Sciatic nerve (tissue), 2 donors: ENCODE results near the gene SERPINB8. TPM values are rescaled to one million over a fixed set of nuclear protein-coding genes. Genes with fewer than 3 reads are reported as not detected.
"Not testable (repeated sequence)": the region's sequence is repeated elsewhere in the genome, so short reads cannot be mapped to it uniquely, and the experiment has no call there.

Experiments
- ATAC-seq: fragments of 200-7000 bp; cut with Tn5 transposase; one replicate; pipeline ENCODE4 v1.9.1; 2020; ENCODE audit warnings: mild to moderate bottlenecking, moderate library complexity
- DNase-seq: peaks from one replicate; pipeline ENCODE4 v3.0.0-alpha.2; 2020; ENCODE audit warnings: low spot score
- intact Hi-C: fragments of 100-400 bp; cut with DNase I; formaldehyde crosslinking; loops from one replicate; pipeline ENCODE4 v1.14.2; 2022
- total RNA-seq: library from RNA; stranded (reverse); fragmentation: NEBNext Ultra II Directional; extraction: Animal tissue kit (Norgen Biotek cat#: 25700); gene quantifications from one replicate; pipeline ENCODE4 v1.2.1, GENCODE V29; 2021
- donor health status: DM: no; HTN: no; CAD: no.
- donor health status: DM: no; HTN: no; CAD: no.

The SERPINB8 gene
- total RNA-seq = 16.5 TPM

- DNase-seq (peak; percentile 95), ATAC-seq (peak; percentile 98)
- intact Hi-C loops = no loop called here
Measured at GRCh38 chr18:63969942-63970808, at the start of gene SERPINB8. SERPINB8 (plus strand) TSS chr18:63970081; CDS start chr18:63978309, 8,228 bp downstream.

- DNase-seq (no peak), ATAC-seq (no peak)
- intact Hi-C loops = no loop called here
Measured at GRCh38 chr18:63922049-63922448, 47.8 kb upstream of the SERPINB8 start.

GRCh38 chr18:63924551-63924950 lies 45.3 kb upstream of the SERPINB8 start:
- DNase-seq = no peak
- no peak for ATAC-seq
- intact Hi-C loops = no loop called here

- DNase-seq = no peak
- intact Hi-C loops = no loop called here
- no peak for ATAC-seq
Measured at GRCh38 chr18:63928331-63928730, 41.5 kb upstream of the SERPINB8 start.

- DNase-seq, intact Hi-C loops, ATAC-seq: not testable (repeated sequence)
Measured at GRCh38 chr18:63929369-63929768, 40.5 kb upstream of the SERPINB8 start.

- ATAC-seq (no peak), DNase-seq (no peak)
- intact Hi-C loops = no loop called here
Measured at GRCh38 chr18:63930773-63931354, 39.0 kb upstream of the SERPINB8 start.

- peak; percentile 96 for ATAC-seq
- intact Hi-C loops = no loop called here
- DNase-seq = peak; percentile 88
Measured at GRCh38 chr18:63936156-63936931, 33.5 kb upstream of the SERPINB8 start.

- ATAC-seq (no peak), DNase-seq (no peak)
- intact Hi-C loops = no loop called here
Measured at GRCh38 chr18:63936932-63937393, 32.9 kb upstream of the SERPINB8 start.

- DNase-seq (no peak), ATAC-seq (no peak)
- intact Hi-C loops = no loop called here
Measured at GRCh38 chr18:63940008-63940407, 29.9 kb upstream of the SERPINB8 start.

GRCh38 chr18:63940543-63941050 lies 29.3 kb upstream of the SERPINB8 start:
- ATAC-seq, intact Hi-C loops, DNase-seq: not testable (repeated sequence)

GRCh38 chr18:63947051-63947790 lies 22.7 kb upstream of the SERPINB8 start:
- ATAC-seq = no peak
- intact Hi-C loops = no loop called here

GRCh38 chr18:63949068-63949737 lies 20.7 kb upstream of the SERPINB8 start, which contains the start of gene HMSD:
HMSD (plus strand) TSS chr18:63949301; CDS start chr18:63953456, 4,155 bp downstream.
- intact Hi-C loops = no loop called here
- peak; percentile 74 for DNase-seq
- ATAC-seq = peak; percentile 88

More at GRCh38 chr18:63947051-63947790, 22.7 kb upstream of the SERPINB8 start:
- no peak for DNase-seq

- DNase-seq = no peak
Measured at GRCh38 chr18:63951302-63951705, 18.6 kb upstream of the SERPINB8 start.

GRCh38 chr18:63953811-63954210 lies 16.1 kb upstream of the SERPINB8 start:
- intact Hi-C loops = no loop called here
- no peak for DNase-seq
- no peak for ATAC-seq

More at GRCh38 chr18:63951302-63951705, 18.6 kb upstream of the SERPINB8 start:
- intact Hi-C loops = no loop called here
- no peak for ATAC-seq

- intact Hi-C loops = no loop called here
- no peak for ATAC-seq
- no peak for DNase-seq
Measured at GRCh38 chr18:63956755-63957154, 13.1 kb upstream of the SERPINB8 start.

- intact Hi-C loops = no loop called here
- ATAC-seq = no peak
- no peak for DNase-seq
Measured at GRCh38 chr18:63960891-63961290, 9.0 kb upstream of the SERPINB8 start.

- intact Hi-C loops = no loop called here
- no peak for DNase-seq
- no peak for ATAC-seq
Measured at GRCh38 chr18:63961435-63961980, 8.4 kb upstream of the SERPINB8 start.

GRCh38 chr18:63962137-63962536 lies 7.7 kb upstream of the SERPINB8 start:
- intact Hi-C loops = no loop called here
- DNase-seq = no peak
- no peak for ATAC-seq
